Lung (tissue), 12 donors: Measurements from ENCODE around the gene FLNA. TPM values are rescaled to one million over a fixed set of nuclear protein-coding genes. Genes with fewer than 3 reads are reported as not detected.

Experiments
- ATAC-seq: fragments of 200-7000 bp; cut with Tn5 transposase; one replicate; pipeline ENCODE4 v1.9.1; 2020; ENCODE audit warnings: moderate number of reproducible peaks; ENCODE audit not compliant: insufficient read depth, low FRiP score
- DNase-seq, 3 donors: peaks; one replicate each; pipeline ENCODE4 v3.0.0-alpha.2; 2013 to 2017
- H3K27ac ChIP-seq, 2 donors: one replicate each; pipeline ENCODE4 v1.5.1; 2013; ENCODE audit warnings: mild to moderate bottlenecking in 2 of 2, moderate library complexity in 2 of 2, control low read depth in 1 of 2, inconsistent platforms in 1 of 2, low read depth in 1 of 2, low read length in 1 of 2
- H3K27me3 ChIP-seq, 3 donors: one replicate each; pipeline ENCODE4 v1.5.1; 2013; ENCODE audit warnings: low read length in 2 of 3; ENCODE audit not compliant: control insufficient read depth in 3 of 3, insufficient read depth in 3 of 3
- H3K36me3 ChIP-seq, 4 donors: one replicate each; pipeline ENCODE4 v1.5.1; 2013; ENCODE audit warnings: low read length in 4 of 4, mild to moderate bottlenecking in 1 of 4, moderate library complexity in 1 of 4; ENCODE audit not compliant: control insufficient read depth in 4 of 4, insufficient read depth in 4 of 4
- H3K4me1 ChIP-seq, 5 donors: one replicate each; pipeline ENCODE4 v1.5.1; 2013; ENCODE audit warnings: low read length in 5 of 5, mild to moderate bottlenecking in 2 of 5, moderate library complexity in 1 of 5; ENCODE audit not compliant: control insufficient read depth in 5 of 5, insufficient read depth in 5 of 5
- H3K4me3 ChIP-seq: one replicate; pipeline ENCODE4 v1.5.1; 2013; ENCODE audit warnings: mild to moderate bottlenecking, control low read depth, moderate library complexity
- H3K9ac ChIP-seq, 2 donors: one replicate each; pipeline ENCODE4 v1.5.1; 2013; ENCODE audit warnings: low read length in 2 of 2, control low read depth in 1 of 2; ENCODE audit not compliant: insufficient read depth in 1 of 2
- H3K9me3 ChIP-seq, 4 donors: one replicate each; pipeline ENCODE4 v1.5.1; 2013; ENCODE audit warnings: low read length in 3 of 4, mild to moderate bottlenecking in 1 of 4, moderate library complexity in 1 of 4; ENCODE audit not compliant: control insufficient read depth in 4 of 4, insufficient read depth in 3 of 4
- WGBS, 2 donors: extraction: QIAGEN DNeasy Blood & Tissue Kit; methylation state at CpG; one replicate each; pipeline ENCODE4 v1.1.7; 2013; 5-methylcytosine and 5-hydroxymethylcytosine counted together
- polyA plus RNA-seq, 2 donors: library from polyadenylated mRNA; stranded (reverse); fragments of 200-250 nt; gene quantifications; one replicate each; pipeline ENCODE4 v1.2.1, GENCODE V29; 2013
- total RNA-seq, 2 donors: library from RNA; depleted of rRNA in 1 of 2; stranded (reverse); fragments of >200 nt in 1 of 2; gene quantifications; one replicate each; pipeline ENCODE4 v1.2.1, GENCODE V29; 2014 to 2021
- TF ChIP-seq, protein P1 (sequence below): IDR thresholded peaks from 2 replicates; pipeline ENCODE4 v1.5.1; 2012; ENCODE audit warnings: mild to moderate bottlenecking; ENCODE audit errors: control extremely low read depth, extremely low read depth
- donor health status: control.
- donor health status: control.
- donor health status: Bipolar disorder and iron deficiency.
- donor health status: healthy.
- donor health status: DM: yes; HTN: yes; CAD: no.

Gene FLNA
- total and polyA plus RNA-seq, 4 donors = 602 to 1,802 (median 714) TPM

DNA sequence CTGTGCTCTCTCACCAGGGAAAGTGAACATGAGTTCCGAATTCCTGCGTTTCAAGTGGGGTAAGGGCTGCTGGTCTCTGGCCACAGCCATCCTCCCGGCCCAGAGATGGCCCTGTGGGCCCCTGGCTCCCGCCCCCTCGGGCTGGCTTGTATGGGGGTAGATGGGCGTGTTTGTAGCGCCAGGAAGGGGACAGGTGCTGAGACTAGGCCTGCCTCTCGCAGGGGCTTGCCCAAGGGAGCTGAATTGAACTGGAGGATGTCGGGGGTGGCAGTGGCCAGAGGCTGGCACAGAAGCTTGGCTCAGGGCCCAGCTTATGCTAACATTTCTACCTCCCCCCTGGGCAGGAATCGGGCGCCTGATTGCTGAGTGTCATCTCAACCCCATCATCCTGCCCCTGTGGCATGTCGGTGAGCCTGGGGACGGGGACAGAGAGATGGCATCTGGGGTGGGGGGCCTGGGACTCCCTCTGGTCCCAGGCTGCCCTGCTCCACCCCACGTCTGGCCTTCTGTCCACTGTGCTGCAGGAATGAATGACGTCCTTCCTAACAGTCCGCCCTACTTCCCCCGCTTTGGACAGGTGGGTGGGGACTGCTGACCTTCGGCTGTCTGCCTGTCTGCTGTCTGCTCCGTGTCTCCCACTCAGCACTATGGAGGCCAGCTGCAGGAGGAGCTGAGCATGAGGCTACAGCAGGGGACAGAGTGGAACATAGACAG is 45.4 kb upstream of the FLNA start:
- H3K27ac ChIP-seq = peak overlapping the region in 1 of 2 donors; percentile 47
- ATAC-seq = no peak
- TF ChIP-seq, protein P1, sequence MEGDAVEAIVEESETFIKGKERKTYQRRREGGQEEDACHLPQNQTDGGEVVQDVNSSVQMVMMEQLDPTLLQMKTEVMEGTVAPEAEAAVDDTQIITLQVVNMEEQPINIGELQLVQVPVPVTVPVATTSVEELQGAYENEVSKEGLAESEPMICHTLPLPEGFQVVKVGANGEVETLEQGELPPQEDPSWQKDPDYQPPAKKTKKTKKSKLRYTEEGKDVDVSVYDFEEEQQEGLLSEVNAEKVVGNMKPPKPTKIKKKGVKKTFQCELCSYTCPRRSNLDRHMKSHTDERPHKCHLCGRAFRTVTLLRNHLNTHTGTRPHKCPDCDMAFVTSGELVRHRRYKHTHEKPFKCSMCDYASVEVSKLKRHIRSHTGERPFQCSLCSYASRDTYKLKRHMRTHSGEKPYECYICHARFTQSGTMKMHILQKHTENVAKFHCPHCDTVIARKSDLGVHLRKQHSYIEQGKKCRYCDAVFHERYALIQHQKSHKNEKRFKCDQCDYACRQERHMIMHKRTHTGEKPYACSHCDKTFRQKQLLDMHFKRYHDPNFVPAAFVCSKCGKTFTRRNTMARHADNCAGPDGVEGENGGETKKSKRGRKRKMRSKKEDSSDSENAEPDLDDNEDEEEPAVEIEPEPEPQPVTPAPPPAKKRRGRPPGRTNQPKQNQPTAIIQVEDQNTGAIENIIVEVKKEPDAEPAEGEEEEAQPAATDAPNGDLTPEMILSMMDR = no peak
- DNase-seq = peak in 1 of 3 donors; percentile 9
- no peaks in the 10 kb centered on the region for H3K9me3 ChIP-seq
- H3K36me3 ChIP-seq = peaks cover 0 to 2% (median 0%) of the 10 kb centered on the region in 4 donors
- peaks cover 0 to 3% (median 0%) of the 10 kb centered on the region in 3 donors for H3K27me3 ChIP-seq
- H3K9ac ChIP-seq = no peak overlapping the region
- no peaks in the 10 kb centered on the region for H3K4me1 ChIP-seq
- H3K4me3 ChIP-seq = no peak overlapping the region
- 71 to 72% methylated on average over 12 to 19 of the region's 19 CpGs for WGBS, 2 donors

DNA sequence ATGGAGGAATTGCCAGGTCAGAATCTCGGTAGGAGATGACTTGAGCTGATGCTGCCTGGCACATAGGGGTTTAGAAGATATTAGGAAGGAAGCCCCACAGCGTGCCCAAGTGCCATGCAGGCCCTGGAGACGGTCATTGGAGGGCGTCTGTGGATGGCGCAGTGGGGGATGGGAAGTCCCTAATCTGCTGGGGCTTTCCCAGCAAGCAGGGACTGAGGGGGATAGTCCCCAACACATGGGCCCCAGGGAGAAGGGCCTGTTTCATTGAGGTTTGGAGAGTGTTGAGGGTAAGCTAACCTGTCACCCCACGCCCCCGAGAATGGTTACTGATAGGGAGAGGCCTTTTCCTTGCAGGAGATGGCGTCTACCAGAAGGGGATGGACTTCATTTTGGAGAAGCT is 44.8 kb upstream of the FLNA start:
- Histone ChIP-seq H3K27ac (peak overlapping the region in 1 of 2 donors; percentile 47), H3K9ac (no peak overlapping the region), H3K4me1 (no peaks in the 10 kb centered on the region), H3K27me3 (peaks cover 0 to 3% (median 0%) of the 10 kb centered on the region in 3 donors), H3K36me3 (peaks cover 0 to 2% (median 0%) of the 10 kb centered on the region in 4 donors), H3K4me3 (no peak overlapping the region), H3K9me3 (no peaks in the 10 kb centered on the region)
- TF ChIP-seq, protein P1 = no peak
- no peak for DNase-seq
- ATAC-seq = no peak
- WGBS, 2 donors = 87 to 91% methylated on average over 7 to 8 of the region's 8 CpGs

DNA sequence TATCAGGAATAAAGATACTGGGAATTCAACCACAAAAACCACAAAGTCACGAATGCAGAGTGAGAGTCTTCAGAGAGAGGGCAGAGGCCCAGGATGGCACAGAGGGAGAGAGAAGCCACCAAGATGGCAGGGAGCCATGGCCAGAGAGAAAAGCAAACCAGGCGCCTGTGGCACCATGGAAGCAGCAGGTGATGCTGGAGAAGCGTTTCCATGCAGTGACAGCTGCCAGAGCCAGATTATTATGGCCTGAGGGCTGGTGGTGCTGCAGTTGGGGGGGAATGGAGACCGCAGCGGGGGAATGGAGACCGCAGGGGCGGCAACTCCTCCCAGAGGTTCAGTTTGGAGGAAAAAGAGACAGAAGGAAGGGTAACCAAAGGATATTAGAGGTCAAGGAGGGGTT is 42.7 kb upstream of the FLNA start:
- Histone ChIP-seq H3K4me1 (peaks cover 0 to 2% (median 0%) of the 10 kb centered on the region in 5 donors), H3K9me3 (peaks cover 0 to 6% (median 2%) of the 10 kb centered on the region in 4 donors), H3K4me3 (no peak overlapping the region), H3K9ac (no peak overlapping the region), H3K27me3 (peaks cover 0 to 3% (median 0%) of the 10 kb centered on the region in 3 donors), H3K27ac (no peak overlapping the region), H3K36me3 (peaks cover 0 to 4% (median 0%) of the 10 kb centered on the region in 4 donors)
- DNase-seq (no peak), ATAC-seq (no peak)
- TF ChIP-seq, protein P1 = no peak
- 74% methylated on average over 4 to 7 of the region's 7 CpGs for WGBS, 2 donors
